Activated CD8-positive, alpha-beta memory T cell treated with anti-CD3 and anti-CD28 coated beads for 4 hours (primary cell): Measurements from ENCODE around the gene RGL2.

Source experiments
- DNase-seq, 2 donors: peaks; one replicate each; pipeline ENCODE4 v3.0.0-alpha.2; 2020; ENCODE audit warnings: low read depth in 2 of 2

Gene RGL2

DNA sequence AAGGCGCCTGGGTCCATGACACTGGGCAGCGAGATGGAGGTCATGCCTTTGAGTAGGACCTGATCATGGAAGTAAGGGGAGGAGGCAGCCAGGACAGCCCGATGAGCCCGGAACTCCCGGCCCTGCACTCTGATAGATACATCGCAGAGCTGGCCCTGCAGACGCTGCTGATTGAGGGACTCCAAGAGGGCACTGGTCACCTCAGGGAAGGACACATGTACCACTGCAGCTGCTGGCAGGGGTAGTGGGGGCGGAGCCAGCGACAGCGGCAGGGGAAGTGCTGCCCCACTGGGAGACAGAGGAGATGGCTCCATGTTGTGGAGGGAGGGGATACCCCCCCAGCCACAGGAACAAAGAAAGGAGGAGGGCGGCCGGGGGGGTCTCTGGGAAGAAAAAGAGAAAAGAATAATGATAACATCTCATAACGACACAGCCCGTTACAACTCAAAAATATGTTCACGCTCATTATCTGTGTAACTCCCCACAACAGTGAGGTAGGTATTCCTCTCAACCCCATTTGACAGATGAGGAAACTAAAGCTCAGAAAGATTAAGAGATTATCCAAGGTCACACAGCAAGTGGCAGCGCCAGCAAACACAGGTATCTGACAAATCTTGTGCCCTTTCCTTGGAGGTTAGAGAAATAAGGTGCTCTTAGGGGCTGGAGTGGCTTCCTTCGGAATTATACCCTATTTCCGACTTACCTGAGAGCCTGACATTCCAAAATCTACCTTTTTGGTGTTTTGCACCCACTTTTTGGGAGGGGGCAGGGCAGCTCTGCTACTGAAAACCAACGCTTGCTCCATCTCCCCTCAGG is 18.1 kb upstream of the RGL2 start:
- no peak for DNase-seq

DNA sequence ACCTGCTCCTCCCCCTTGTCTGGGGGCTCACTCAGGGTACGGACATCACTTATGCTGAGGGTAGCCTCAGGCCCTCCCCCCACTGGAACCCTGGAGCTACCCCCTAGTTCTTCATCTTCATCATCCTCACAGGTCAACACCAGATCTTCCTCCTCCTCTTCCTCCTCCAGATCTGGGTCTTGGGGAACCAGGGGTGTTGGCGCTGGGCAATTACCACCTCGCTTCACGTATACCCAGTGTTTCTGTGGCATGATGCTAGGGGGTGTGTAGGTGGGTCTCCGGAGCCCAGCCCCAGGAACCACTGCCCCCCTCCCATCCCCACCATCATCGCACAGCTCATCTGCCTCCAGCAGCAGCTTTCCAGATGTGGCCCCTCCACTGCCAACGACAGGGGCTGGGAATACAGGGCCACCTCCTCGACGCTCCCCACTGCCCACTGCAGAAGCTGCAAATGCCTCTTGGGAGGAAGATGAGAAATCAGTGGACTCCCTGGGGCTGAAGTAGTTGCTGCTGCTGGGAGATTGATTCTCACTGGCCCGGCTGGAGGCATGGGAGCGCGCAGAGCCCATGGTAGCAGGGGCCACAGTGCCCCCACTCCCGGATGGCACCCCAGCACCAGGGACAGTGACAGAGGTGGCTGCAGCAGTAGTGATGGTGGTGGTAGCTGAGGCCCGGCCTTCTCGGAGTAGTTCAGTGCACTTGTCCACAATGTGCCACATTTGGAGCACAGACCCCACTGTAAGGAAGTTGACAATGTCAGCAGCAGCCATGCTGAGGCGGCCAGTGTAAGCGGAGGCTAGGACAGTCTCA is 17.3 kb upstream of the RGL2 start:
- no peak for DNase-seq

DNA sequence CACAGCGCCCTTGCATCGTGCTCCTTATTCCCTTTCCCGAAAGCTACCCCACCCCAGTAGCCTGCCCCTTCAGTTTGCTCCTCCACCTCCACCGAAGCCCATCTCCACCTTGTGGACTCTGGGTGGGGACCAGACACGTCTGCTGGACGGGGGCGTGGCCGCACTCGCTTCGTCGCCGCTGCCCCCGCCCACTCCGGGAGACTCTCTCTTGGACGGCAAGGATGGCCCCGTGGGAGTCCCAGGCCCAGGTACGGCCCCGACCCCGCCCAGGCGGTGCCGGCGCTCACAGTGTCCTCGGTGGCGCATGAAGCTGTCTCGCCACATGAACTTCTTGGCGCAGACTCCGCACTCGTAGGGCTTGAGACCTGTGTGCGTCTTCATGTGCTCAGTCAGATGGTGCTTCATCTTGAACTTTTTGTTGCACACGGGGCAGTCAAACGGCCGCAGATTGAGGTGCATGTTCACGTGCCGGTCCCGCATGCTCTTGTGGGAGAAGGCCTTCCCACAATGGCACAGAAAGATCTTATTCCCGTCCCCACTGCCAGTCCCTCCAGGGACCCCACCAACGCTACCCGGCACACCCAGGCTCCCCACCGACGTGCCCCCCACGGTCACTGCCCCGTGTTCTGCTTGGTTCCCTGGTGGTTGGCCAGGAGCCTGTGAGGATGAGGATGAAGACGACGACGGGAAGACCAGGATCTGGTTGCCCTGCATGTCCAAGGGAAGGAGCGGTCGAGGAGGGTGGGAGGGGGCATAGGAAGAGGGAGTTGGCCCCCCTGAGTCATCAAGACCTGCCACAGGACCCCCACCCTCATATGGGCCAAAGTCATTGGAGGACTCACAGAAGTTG is 16.4 kb upstream of the RGL2 start:
- DNase-seq: no peak

DNA sequence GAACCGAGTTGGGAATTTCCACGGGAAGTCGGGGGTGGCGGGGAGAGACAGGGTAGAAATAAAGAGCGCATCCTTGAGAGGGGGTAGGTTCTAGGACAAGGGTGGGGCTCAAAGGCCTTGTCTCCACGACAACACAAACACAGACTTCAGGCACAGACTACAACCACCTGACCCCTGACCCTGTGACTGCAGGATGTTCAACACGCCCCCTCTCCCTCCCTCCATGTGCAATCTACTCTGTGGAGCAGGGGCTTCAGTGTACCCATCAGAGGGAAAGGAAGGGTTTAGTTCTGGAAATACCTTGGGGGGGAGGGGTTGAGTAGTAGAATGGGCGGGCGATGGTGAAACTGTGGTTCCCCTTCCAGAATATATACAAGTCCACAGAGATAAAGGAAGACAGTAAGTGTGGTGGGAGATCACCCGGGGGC is 15.8 kb upstream of the RGL2 start:
- DNase-seq: peak in 1 of 2 donors; percentile 50

DNA sequence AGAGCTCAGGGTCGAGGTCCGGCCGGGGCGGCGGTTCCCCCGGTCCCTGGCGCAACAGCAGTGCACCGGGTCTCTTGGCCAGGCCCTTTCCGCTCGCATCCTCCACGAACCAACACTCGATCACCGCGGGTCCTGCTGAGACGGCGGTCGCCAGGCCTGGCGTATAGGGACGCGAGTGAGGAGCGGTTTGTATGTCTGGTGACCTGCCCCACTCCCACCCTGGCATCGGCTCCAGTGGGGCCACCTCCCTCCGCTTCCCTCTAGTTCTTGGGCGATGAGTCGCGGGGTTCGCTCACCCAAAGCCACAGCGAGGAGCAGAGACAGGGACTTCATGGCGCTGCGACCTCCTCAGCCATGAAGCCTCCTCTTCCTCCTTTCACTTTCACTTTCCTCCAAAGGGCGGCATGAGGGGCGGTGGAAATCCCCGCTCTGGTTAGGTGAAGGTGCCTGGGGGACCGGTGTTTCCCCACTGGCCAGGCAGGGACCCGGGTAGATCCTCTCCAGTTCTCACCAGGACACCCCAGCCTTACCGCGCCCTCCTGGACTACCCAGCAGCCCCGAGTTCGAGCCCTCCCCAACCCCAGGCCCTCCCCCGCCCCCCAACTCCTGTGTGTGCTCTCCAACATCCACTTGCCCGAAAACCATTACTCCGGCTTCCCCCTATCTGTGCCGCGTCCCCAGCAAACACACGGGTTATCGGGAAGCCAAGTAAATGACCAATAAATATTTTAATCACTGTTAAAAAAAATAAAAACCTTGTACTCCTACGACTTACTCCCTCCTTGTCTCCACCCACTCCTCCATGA is 15.2 kb upstream of the RGL2 start, which contains the start of gene TAPBP:
Gene TAPBP, minus strand, starts transcription at position 370 of the 806 bp plus-strand sequence. Its CDS starts 37 bp downstream, at position 333.
- peak; percentile 80 to 83 for DNase-seq

DNA sequence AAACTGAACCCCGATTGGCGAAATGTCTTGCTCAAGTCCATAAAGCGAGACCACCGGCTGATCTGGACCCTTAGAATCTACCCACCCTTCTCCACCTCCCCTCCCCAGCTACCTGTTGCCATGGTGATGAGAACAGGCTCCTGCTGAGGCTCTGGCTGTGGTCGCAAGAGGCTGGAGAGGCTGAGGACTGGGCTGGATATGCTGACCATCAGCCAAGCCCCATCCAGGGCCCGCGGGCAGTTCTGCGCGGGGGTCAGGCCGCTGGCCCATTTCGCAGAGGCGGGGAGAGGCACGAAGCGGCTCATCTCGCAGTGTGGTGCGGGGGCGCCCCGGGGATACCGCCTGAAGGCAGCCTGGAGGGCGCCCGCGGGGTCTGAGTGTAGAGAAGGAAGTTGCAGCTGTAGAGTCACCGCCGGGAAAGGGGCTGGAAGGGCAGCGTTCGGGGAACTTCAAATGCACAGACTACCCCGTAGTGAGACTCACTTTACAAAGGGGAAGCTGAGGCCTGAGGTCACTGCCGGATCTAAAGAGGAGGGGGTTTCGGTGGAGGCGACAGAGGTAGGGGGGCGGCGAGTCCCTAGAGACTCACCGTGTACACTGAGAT is 14.5 kb upstream of the RGL2 start:
- DNase-seq: no peak

DNA sequence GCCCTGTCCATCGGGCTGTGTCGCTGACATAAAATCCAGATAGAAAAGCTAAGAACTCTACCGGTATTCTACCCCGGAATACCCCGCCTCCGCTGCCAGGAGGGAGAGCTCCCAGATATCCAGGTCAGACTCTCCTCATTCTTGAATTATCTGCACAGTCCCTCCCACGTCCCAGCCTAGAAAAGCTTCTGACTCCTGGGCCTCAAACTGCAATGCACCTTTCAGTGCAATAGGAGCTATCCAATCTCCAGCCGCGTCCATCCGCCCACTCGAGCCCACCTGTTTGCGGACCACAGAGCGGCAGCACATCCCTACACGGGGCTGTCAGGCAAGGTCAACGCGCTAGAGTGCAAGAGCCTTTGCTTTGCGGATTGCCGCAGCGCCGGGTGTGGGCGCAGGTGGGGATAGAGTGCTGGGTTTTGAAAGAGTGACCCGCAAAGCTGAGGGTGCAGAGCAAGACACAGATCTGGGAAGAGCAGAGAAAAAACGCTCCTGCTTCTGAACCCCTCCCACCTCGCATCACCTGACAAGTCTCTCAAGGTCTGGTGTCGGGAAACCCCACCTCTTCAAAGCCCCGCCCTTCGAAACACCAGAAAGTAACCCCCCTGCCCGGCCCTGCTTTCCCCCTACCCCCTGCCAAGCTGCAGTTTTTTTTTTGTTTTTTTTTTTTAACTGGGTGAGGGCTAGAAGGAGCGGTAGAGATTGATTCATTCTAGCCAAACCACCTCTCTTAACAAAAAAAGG is 13.8 kb upstream of the RGL2 start:
- DNase-seq: peak; percentile 69 to 77

DNA sequence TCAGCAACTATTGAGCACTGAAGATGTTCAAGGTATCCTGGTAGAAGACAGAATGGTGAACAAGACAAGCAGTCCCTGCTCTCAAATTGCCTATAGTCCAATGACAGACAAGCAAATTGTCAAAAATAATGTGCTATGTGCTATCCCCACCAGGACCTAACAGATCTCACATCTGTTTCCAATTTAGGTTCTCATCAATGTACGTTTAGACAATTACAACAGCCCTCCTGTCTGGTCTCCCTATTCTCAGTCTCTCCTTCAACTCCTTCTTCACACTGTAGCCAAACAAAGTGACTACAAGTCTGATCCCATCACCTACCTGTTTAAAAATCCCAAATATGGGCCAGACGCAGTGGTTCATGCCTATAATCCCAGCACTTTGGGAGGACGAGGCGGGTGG is 7.6 kb upstream of the RGL2 start:
- no peak for DNase-seq

DNA sequence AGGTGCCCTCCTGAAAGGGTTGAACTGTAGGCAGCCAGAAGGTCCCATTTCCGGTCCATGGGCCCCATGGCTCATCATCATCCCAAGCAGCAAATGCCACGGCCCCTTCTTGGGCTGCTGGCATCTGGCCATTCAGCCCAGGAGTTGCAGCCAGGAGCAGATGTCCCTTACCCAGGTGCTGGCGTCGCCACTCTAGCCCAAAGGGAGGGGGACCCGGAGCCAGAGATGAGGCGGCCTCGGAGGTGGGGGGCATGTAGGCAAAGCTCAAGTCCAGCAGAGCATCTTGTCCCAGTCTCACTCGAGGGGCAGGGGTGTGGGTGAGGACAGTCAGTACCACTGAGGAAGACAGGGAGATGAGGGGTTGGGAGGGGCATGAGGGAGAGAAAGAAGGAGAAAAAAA is 6.3 kb upstream of the RGL2 start:
- DNase-seq: no peak

DNA sequence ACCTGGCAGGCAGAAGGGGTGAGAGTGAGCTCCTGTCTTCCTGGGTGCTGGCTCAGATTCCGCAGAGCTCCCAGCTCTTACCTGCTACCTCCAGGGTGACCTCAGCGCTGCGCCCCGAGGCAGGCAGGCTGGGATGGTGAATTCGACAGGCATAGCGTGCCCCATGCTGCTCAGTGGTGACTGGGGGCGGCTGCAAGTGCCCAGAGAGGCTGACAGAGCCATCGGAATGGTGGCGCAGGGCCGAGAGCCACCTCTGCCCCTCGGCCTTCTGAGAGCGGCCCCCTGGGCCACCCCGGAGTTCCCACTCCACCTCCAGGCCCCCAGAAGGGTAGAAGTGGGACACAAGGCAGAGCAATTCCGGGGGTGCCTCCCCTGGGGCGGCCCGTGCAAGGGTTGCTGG is 5.5 kb upstream of the RGL2 start:
- no peak for DNase-seq

DNA sequence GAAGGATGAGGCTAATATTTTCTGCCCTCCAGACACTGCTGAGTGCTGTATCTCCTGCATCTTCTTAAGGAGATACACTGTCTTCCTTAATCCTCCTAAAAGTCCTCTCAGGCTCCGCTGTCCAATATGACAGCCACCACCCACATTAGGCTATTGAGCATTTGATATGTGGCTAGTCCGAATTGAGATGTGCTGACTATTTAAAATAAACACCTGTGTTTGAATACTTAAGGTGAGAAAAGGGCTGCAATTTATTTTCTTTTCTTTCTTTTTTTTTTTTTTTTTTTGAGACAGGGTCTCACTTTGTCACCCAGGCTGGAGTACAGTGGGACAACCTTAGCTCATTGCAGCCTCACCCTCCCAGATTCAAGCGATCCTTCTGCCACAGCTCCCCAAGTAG is 3.1 kb upstream of the RGL2 start:
- no peak for DNase-seq

DNA sequence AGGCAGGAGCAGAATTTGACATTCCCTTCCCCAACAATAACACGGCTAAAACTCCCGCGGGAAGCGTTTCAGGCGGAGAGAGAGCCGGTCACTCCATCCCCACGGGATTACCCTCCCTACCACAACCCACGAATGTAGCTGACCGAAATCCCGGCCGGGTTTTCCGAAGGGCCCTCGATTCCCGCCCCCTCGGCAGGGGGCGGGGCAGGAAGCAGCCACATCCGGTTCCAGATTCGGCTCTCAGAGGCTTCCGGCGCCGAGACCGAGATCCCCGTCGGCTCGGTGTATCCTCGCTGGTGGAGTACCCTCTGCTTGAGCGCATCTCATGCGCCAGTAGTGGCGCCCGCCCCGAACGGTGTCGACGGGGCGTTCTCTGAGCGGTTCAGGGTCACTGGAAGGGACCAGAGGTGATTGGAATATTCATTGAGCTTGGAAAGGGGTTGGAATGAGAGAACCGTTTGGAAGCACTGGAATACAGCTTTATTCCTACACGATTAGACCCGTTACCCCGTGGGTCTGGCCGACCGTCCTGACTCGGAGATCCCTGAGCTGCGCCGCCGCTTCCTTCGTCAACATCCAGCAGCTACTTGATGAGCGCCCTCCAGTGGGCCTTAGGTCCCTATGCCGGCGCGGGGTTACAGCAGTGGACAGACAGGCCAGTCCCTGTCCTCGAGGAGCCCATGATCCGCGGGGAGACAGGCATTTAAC is 649 bp upstream of the RGL2 start:
- peak; percentile 87 to 90 for DNase-seq

DNA sequence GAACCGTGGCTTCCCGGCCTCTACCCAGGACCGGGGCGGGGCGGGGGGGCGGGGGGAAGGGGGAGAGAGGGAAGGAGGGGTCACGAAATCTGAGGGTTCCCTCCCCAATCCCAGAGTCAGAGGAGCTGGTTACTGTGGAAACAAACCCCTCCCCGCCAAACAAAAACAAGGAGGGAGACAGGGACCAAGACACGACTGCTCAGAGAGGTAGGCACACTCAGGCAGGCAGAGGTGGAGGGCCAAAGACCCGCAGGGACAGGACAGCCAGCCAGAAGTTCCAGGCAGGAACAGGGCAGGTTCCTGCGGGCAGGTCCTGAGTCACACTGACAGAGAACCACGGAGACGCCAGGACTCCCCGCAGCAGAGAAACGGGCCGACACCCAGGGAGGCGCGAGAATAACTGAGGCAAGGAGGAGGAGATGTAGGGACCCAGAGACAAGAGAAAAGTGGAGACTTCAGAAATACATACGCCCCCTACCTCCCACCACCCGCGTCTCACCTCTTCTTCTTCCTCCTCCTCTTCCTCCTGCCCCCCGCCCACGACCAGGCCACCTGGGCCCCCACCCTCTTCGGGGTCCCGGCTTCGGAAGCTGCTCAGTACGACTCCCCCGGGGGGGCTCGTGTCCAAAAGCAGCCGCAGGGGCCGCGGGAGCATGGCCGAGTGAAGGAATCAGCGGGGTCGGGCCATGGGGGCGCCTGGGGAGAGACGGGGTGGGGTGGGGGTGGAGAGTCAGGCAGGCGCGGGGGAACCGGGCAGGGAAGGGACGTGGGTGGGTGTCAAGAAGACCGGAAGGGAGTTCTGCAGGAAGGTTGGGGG is 578 bp downstream of the RGL2 start:
- no peak for DNase-seq

DNA sequence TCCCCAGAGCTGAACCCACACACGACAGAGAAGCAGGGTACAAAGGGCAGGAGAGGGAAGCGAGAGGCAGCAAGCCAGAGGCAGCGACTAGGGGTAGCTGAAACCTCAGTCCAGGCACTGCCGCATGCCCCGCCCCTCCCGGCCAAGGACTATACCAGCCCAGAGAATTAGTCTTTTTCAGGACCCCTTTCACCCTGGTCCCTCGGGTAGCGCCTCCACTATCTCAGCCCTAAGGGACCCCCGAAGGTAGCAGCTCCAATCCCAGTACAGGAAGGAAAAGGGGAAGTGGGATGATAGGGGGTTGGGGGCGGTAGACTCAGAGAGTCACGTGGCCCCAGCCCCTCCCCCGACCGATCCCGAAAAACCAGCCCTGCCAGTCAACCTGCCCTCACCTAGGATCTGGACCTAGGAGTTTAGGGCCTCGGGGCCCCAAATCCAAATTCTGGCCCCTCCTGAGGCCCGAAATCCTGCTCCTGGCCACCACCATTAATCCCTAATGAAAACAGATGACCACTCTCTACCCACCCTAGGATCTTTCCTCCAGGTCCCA is 1.3 kb downstream of the RGL2 start:
- DNase-seq: no peak

DNA sequence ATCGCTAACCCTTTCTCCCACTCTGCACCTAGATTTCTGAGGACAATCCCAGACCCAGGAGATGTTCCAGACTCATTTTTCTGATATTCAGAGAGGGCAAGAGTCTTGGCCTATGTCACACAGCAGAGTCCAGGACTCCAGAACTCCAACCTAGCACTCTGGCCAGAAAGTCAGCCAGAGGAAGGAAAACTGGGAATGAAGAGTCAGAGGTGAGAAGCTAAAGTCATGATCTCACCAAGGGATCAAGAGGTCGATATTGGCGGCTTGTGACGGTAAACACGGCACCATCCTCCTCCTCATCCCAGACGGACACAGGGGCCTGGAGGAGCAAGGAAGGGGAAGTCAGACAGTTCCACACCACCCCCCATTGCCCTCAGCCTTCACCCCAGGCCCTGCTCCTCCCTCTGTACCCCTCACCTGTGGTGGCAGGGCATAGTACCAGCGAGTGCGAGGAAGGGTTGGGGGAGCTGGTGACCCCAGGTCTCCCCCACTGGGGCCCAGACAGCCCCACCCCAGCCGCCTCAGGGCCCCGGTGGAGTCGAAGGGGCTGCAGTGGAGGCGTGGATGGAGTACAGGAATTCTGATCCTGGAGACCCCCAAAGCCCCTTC is 1.8 kb downstream of the RGL2 start:
- no peak for DNase-seq

DNA sequence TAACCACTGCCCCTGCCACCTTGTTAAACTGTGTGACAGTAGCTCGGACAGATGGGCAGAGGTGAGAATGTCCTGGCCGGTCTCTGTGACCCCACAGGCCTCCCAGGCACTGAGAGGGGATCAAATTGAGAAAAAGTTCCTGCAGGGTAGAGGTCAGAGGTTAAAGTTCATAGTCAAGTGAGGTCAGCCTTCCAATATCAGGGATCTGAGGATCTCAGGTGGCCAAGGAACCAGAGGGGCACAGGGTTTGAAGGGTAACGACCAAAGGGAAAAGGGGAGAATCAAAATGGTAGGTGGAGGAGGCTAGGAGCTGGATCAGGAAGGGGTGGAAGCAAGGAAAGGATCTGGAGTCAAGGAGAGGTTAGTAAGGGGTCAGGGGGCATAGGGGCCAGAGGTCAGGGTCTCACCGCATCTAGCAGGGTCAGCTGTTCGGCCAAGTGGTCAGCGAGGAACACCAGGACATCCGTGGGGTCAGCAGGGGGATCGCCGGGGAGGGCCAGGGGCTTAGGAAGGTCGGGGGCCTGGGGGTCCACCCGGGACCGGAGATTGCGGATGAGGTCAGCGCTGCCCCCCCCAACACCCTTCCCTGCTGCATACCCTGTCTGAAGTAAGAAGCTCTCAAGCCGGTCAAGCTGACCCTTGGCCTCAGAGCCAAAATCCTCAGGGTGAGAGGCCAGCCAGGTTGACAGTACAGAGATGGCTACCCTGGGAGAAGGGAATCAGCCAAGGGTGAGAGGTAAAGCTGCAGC is 2.9 kb downstream of the RGL2 start:
- DNase-seq: no peak
